Gastroesophageal sphincter (tissue), 4 donors: ENCODE measurements around the gene FFAR2. TPM values are rescaled to one million over a fixed set of nuclear protein-coding genes. Genes with fewer than 3 reads are reported as not detected.

Experiments
- ATAC-seq: fragments of 150-250 bp; one replicate; pipeline ENCODE4 v1.9.1; 2016; ENCODE audit warnings: mild to moderate bottlenecking, moderate library complexity
- H3K27ac ChIP-seq, 4 donors: fragments of 200-600 bp; sonication (generic) in 3 of 4; 1 replicate in 3 of 4; 2 replicates in 1 of 4; pipeline ENCODE4 v1.5.1; 2016 to 2019
- H3K27me3 ChIP-seq: fragments of 200-600 bp; sonication (generic); one replicate; pipeline ENCODE4 v1.5.1; 2019
- H3K36me3 ChIP-seq, 2 donors: fragments of 200-600 bp; sonication (generic); one replicate each; pipeline ENCODE4 v1.5.1; 2019; ENCODE audit warnings: control low read depth in 1 of 2
- H3K4me1 ChIP-seq, 3 donors: fragments of 200-600 bp; sonication (generic); 1 replicate in 2 of 3; 2 replicates in 1 of 3; pipeline ENCODE4 v1.5.1; 2016 to 2019; ENCODE audit warnings: control low read depth in 2 of 3
- H3K4me3 ChIP-seq, 2 donors: fragments of 200-600 bp; sonication (generic); one replicate each; pipeline ENCODE4 v1.5.1; 2019; ENCODE audit warnings: mild to moderate bottlenecking in 1 of 2, moderate library complexity in 1 of 2
- H3K9me3 ChIP-seq, 3 donors: fragments of 200-600 bp; sonication (generic); one replicate each; pipeline ENCODE4 v1.5.1; 2017 to 2019; ENCODE audit warnings: control low read depth in 2 of 3
- EP300 ChIP-seq: sonication (generic); formaldehyde crosslinking; IDR thresholded peaks from one replicate; pipeline ENCODE4 v1.6.1; 2017; ENCODE audit warnings: antibody characterized with exemption, mild to moderate bottlenecking
- POLR2A ChIP-seq, 2 donors: fragments of 450-650 bp; IDR thresholded peaks; one replicate each; pipeline ENCODE4 v1.6.1; 2017; ENCODE audit warnings: antibody characterized with exemption in 2 of 2, mild to moderate bottlenecking in 2 of 2, moderate library complexity in 1 of 2
- POLR2AphosphoS5 ChIP-seq: sonication (generic); formaldehyde crosslinking; IDR thresholded peaks from one replicate; pipeline ENCODE4 v1.6.1; 2017; ENCODE audit warnings: antibody characterized with exemption
- WGBS, 2 donors: methylation state at CpG; one replicate each; pipeline ENCODE4 v1.1.5; 2018; ENCODE audit warnings: low coverage in 1 of 2; 5-methylcytosine and 5-hydroxymethylcytosine counted together
- total RNA-seq, 4 donors: library from RNA; depleted of rRNA; stranded (reverse); fragments of >200 nt; gene quantifications; one replicate each; pipeline ENCODE4 v1.1.0, GENCODE V29; 2016
- TF ChIP-seq, protein P1 (sequence below), 4 experiments: fragments of 200-600 bp in 2 of 4; fragments of 450-650 bp in 2 of 4; sonication (generic) in 1 of 4; IDR thresholded peaks; one replicate each; pipeline ENCODE4 v1.5.1; 2017 to 2019; ENCODE audit warnings: antibody characterized with exemption in 4 of 4, mild to moderate bottlenecking in 2 of 4, moderate library complexity in 2 of 4

The FFAR2 gene
- total RNA-seq, 4 donors from 2014 or later, result 0.35 to 1.3 TPM; not detected in 2

DNA sequence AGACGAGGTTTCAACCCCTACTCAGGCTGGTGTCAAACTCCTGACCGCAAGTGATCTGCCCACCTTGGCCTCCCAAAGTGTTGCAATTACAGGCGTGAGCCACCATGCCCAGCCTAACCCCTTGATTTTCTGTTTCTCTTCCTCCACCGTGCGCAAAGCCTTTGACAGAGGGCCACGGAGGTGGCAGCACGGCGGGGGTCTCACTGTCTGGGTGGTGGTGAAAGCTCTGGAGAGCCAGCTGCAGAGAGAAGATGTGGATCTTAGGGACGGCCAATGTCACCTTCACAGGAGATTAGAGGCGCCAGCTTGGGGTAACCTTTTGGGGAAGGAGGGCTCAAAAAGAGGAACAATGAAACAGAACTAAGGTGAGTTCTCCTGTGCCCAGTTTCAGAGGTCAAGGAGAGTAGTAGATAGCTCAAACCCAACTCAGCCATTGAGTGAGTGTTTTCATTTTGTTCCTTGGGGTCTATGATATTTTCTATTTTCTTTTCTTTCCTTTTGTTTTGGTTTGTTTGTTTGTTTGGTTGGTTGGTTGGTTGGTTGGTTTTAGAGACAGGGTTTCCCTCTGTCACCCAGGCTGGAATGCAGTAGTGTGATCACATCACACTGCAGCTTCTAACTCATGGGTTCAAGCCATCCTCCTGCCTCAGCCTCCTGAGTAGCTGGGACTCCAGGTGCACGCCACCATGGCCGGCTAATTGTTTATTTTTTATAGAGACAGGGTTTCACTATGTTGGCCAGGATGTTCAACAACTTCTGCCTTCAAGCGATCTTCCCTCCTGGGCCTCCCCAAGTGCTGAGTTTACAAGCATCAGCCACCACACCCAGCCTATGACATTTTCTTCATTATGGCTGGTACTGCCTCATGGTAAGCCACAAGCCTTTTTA lies 39.5 kb upstream of the FFAR2 start:
- 70 to 100% methylated on average over 3 to 4 of the region's 13 CpGs for WGBS, 2 donors
- no peak overlapping the region for H3K27ac ChIP-seq
- no peak for ATAC-seq
- TF ChIP-seq POLR2AphosphoS5 (no peak), POLR2A (IDR thresholded peaks at IDR 0.05) (no peak), EP300 (no peak)
- TF ChIP-seq, protein P1, sequence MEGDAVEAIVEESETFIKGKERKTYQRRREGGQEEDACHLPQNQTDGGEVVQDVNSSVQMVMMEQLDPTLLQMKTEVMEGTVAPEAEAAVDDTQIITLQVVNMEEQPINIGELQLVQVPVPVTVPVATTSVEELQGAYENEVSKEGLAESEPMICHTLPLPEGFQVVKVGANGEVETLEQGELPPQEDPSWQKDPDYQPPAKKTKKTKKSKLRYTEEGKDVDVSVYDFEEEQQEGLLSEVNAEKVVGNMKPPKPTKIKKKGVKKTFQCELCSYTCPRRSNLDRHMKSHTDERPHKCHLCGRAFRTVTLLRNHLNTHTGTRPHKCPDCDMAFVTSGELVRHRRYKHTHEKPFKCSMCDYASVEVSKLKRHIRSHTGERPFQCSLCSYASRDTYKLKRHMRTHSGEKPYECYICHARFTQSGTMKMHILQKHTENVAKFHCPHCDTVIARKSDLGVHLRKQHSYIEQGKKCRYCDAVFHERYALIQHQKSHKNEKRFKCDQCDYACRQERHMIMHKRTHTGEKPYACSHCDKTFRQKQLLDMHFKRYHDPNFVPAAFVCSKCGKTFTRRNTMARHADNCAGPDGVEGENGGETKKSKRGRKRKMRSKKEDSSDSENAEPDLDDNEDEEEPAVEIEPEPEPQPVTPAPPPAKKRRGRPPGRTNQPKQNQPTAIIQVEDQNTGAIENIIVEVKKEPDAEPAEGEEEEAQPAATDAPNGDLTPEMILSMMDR (IDR thresholded peaks at IDR 0.05), result no peak
- peaks cover 31% of the 10 kb centered on the region for H3K27me3 ChIP-seq
- no peaks in the 10 kb centered on the region for H3K9me3 ChIP-seq
- no peaks in the 10 kb centered on the region for H3K36me3 ChIP-seq
- H3K4me1 ChIP-seq, result no peaks in the 10 kb centered on the region
- no peak overlapping the region for H3K4me3 ChIP-seq

GRCh38 chr19:35409191-35409590 lies 38.9 kb upstream of the FFAR2 start:
- Histone ChIP-seq H3K27me3 (peaks cover 38% of the 10 kb centered on the region), H3K4me3 (no peak overlapping the region), H3K36me3 (no peaks in the 10 kb centered on the region), H3K27ac (no peak overlapping the region), H3K9me3 (no peaks in the 10 kb centered on the region), H3K4me1 (no peaks in the 10 kb centered on the region)
- ATAC-seq, result no peak
- TF ChIP-seq, protein P1 (IDR thresholded peaks at IDR 0.05), result no peak
- TF ChIP-seq POLR2A (IDR thresholded peaks at IDR 0.05) (no peak), EP300 (no peak), POLR2AphosphoS5 (no peak)
- 34 to 50% methylated on average over 2 to 4 of the region's 5 CpGs for WGBS, 2 donors

DNA sequence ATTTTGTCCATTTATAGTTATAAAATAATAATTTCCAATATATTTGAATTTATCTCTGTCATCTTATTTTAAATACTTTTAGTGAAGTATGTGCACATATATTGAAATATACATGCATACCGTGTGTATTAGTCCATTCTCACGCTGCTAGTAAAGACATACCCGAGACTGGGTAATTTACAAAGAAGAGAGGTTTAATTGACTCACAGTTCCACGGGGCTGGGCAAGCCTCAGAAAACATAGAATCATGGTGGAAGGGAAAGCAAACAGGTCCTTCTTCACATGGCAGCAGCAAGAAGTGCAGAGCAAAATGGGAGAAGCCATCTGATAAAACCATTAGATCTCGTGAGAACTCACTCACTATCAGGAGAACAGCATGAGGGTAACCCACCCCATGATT lies 37.6 kb upstream of the FFAR2 start:
- no peak overlapping the region for H3K4me3 ChIP-seq
- H3K27me3 ChIP-seq, result peaks cover 51% of the 10 kb centered on the region
- no peaks in the 10 kb centered on the region for H3K36me3 ChIP-seq
- WGBS, 2 donors, result 69 to 79% methylated on average over 2 to 5 of the region's 5 CpGs
- TF ChIP-seq POLR2AphosphoS5 (no peak), EP300 (no peak), POLR2A (IDR thresholded peaks at IDR 0.05) (no peak)
- TF ChIP-seq, protein P1 (IDR thresholded peaks at IDR 0.05), result no peak
- ATAC-seq, result no peak
- no peaks in the 10 kb centered on the region for H3K9me3 ChIP-seq
- no peak overlapping the region for H3K27ac ChIP-seq
- no peaks in the 10 kb centered on the region for H3K4me1 ChIP-seq

GRCh38 chr19:35414442-35414841 lies 33.6 kb upstream of the FFAR2 start:
- 51 to 90% methylated on average over 2 of the region's 3 CpGs for WGBS, 2 donors
- TF ChIP-seq, protein P1 (IDR thresholded peaks at IDR 0.05), result no peak
- TF ChIP-seq POLR2AphosphoS5, result no peak
- no peak for TF ChIP-seq EP300
- TF ChIP-seq POLR2A (IDR thresholded peaks at IDR 0.05), result no peak
- no peak for ATAC-seq
- no peaks in the 10 kb centered on the region for H3K4me1 ChIP-seq
- no peaks in the 10 kb centered on the region for H3K36me3 ChIP-seq
- H3K27ac ChIP-seq, result no peak overlapping the region
- H3K9me3 ChIP-seq, result no peaks in the 10 kb centered on the region
- peaks cover 56% of the 10 kb centered on the region for H3K27me3 ChIP-seq
- no peak overlapping the region for H3K4me3 ChIP-seq

DNA sequence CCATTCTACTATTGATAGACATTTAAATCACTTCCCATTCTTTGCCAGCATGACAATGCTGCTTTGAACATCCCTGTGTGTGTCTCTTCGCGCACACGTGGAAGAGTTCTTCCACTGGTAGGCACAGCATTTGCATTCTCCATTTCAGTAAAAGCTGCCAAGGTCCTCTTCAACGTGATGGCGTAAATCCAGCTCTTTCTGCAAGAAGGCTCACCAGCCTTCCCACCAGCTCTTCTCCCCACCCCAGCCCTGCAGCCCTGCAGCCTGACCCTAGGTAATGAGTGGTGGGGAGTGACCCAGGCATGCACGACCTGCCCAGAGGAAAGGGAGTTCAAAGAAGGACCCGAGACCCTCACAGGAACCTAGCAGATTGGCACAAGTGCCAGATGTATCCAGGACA lies 31.7 kb upstream of the FFAR2 start:
- H3K4me3 ChIP-seq, result no peak overlapping the region
- 80% methylated on average over 1 to 5 of the region's 7 CpGs for WGBS, 2 donors
- TF ChIP-seq POLR2AphosphoS5, result no peak
- TF ChIP-seq, protein P1 (IDR thresholded peaks at IDR 0.05), result no peak
- no peak for TF ChIP-seq POLR2A (IDR thresholded peaks at IDR 0.05)
- no peak for TF ChIP-seq EP300

More for the DNA sequence above, 31.7 kb upstream of the FFAR2 start:
- Histone ChIP-seq H3K36me3 (no peaks in the 10 kb centered on the region), H3K27ac (no peak overlapping the region), H3K9me3 (no peaks in the 10 kb centered on the region), H3K27me3 (peaks cover 68% of the 10 kb centered on the region), H3K4me1 (no peaks in the 10 kb centered on the region)
- no peak for ATAC-seq
